HG02885 (cell line): ENCODE results near the gene MGMT.

ENCODE experiments used
- ATAC-seq: cut with Tn5 transposase; IDR thresholded peaks from one replicate; pipeline ENCODE4 v1.9.1; 2021; ENCODE audit warnings: mild to moderate bottlenecking; ENCODE audit not compliant: unreplicated experiment, poor library complexity

The MGMT gene

GRCh38 chr10:129613377-129613980 is 146.4 kb downstream of the MGMT start:
- no peak for ATAC-seq

GRCh38 chr10:129614341-129614740 is 147.3 kb downstream of the MGMT start:
- ATAC-seq: no peak

DNA sequence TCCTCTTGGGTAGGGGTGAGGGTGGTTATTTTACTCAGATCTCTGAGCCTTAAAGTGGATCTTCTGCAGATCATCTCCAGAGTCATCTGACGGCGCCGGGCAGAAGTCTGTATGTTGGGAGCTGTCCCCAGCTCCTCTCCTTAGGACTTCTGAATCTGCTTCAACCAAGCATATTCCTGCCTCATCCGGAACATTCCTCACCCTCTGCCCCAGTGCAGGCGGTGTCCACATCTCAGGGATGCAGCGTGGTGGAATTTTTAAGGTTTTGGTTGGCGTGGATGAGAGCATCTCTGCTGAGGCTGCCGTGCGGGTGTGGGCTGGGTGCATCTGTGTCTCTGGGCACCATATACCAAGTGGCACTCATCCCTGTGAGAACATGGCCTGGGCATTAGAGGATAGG is 148.3 kb downstream of the MGMT start:
- no peak for ATAC-seq

GRCh38 chr10:129615921-129616525 is 149.0 kb downstream of the MGMT start:
- ATAC-seq: no peak

DNA sequence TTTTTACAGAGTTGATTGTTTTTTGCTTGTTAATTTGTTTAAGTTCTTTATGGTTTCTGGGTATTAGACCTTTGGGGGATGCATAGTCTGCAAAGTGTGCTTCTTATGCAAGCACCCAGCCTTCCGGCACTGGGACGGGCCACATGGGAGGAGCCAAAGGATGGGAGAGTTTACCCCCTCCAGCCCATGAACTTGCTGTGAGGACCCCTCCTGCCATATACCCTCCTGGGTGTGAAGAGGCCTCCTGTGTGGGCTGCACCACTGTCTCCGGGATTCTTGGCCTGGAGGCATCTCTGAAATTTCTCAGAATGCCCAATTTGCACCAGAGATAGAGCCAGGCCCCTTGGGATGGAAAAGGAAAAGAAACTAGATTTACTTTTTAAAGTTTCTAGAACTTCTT is 150.7 kb downstream of the MGMT start:
- no peak for ATAC-seq

DNA sequence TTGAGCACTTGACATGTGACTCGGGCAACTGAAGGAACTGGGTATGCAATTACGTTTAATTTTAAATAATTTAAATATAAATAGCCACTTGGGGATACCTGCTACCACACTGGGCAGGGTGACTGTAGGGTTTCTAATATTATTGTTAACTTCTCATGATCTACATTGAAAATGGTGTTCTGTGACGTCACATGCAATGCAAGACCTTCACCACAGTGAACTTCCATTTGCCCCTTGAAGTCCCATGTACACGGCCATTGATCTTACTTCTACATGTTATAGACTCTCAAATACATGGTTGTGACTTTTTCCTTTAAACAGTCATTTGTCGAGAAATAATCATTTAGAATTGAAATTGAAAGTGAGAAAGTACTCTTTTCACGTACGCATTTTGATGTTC is 154.0 kb downstream of the MGMT start:
- ATAC-seq: no peak

DNA sequence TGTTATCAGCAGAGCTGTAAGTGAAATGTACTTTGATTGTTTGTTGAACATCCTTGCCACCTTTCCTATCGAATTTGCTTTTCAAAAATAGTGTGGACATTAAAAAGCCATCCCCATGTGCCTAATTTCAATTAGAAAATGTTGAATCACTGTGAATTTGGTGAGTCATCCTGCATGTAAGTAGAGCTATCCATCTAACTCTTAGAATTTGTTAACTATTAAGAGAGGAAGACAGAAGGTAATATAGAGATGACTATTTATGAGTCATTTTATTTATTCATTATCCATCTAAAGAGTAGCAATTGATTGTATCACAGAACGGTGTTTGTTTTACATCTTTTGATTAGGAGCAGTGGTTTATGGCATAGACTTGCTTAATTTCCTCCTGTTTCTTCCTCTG is 154.7 kb downstream of the MGMT start:
- no peak for ATAC-seq

DNA sequence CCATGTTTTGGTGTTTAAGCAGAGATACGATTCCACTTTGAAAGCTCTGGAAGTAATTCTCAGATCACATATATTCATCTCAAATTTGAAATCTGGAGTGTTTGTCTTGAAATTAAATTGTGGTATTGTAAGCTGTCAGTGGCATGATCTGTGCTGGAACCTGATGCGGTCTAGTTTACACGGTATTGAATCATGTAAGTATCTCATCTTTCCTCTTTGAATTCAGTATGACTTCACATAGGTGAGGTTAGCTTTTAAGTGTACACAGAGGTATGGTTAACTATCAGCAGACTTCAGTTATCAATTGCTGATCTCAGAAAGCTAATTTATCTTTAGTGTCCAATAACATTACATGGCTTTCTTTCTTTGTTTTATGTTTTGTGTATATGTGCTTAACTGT is 155.2 kb downstream of the MGMT start:
- no peak for ATAC-seq

- ATAC-seq: no peak
Measured at GRCh38 chr10:129622736-129623135, 155.7 kb downstream of the MGMT start.

- ATAC-seq: no peak
Measured at GRCh38 chr10:129624526-129624925, 157.5 kb downstream of the MGMT start.

GRCh38 chr10:129626309-129626708 is 159.3 kb downstream of the MGMT start:
- ATAC-seq: no peak

GRCh38 chr10:129626796-129627435 is 159.9 kb downstream of the MGMT start:
- ATAC-seq: no peak

GRCh38 chr10:129627442-129627841 is 160.4 kb downstream of the MGMT start:
- no peak for ATAC-seq

GRCh38 chr10:129628823-129629222 is 161.8 kb downstream of the MGMT start:
- no peak for ATAC-seq

- no peak for ATAC-seq
Measured at GRCh38 chr10:129629911-129630310, 162.9 kb downstream of the MGMT start.

DNA sequence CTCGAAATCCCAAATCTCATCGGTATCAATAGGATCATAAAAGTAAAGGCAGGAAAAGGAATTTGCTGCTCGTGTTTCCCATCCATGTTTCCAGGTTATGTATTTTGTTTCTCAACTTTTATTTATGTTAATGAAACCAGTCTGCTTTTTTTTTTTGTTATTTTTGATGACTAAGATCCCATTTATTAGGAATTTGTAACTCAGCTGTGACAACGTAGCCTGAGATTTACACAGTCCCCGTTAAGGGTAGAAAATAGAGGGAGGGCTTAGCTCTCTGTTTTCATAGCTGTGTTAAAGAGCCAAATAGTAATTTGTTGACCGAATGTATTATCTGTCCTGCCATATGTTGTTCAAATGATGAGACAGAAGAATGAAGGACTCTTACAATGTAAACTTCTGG is 164.0 kb downstream of the MGMT start:
- no peak for ATAC-seq

DNA sequence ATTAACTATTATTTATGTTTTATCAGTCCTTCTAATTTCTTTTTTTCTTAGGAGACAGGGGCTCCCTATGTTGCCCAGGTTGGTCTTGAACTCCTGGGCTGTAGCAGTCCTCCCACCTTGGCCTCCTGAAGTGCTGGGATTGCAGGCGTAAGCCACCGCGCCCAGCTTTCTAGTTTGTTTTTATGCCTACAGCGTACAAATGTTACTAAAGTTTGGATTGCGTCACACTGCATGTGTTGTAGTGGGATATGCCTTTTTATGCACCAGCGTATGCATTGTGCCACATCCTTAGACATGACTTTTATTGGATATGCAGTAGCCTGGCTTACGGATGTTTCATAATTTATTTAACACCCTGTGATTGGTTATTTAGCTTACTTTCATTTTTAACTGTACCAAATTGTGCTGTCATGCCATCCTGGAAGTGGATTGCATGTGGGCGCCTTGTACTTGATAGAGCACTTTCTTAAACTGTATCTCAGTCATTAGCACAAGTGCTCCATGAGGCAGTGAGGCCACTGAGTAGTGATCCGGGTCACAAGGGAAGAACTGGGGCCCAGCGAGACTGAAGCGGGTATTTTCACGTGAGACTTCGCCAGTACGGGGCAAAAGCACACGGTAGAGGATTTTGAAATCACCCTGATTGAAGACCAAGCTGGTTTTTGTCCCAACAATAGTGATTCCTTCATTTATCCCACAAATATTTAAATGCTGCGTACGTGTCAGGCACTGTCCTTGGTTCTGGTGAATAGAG is 165.0 kb downstream of the MGMT start:
- ATAC-seq: no peak

DNA sequence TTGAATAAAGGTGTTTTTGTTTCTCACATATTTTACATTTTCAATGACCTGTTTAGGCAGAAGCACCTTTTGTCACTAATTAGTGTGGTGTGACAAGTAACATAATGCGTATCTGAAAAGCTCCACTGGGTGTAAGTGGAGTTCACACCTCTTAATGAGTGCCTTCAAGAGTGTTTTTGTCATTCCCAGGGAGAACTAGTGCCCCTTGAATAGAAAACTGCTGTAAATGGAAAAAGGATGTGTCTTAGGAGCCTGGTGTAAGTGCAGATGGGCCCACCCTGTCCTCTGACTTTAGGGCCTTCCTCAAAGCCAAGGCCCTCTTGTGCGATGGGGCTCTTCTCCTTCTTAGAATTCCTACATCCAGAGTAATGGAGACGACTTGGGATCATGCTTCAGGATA is 170.0 kb downstream of the MGMT start:
- no peak for ATAC-seq

DNA sequence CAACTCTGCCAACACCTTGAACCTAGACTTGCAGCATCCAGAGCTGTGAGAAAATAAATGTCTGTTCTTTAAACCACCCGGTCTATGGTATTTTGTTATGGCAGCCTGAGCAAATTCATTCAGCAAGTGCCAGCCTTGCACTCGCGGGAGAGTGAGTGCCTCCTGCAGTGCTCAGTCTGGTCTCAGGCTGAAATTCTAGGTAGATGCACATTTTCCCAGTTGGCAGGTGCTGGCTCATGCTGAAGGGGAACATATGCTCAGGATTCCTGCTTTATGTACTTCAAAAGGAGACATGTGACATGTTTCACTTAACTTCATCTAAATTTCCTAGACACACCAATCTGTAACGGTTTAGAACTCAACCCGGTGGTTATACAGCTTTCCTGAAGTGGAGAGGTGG is 170.8 kb downstream of the MGMT start:
- ATAC-seq: no peak

DNA sequence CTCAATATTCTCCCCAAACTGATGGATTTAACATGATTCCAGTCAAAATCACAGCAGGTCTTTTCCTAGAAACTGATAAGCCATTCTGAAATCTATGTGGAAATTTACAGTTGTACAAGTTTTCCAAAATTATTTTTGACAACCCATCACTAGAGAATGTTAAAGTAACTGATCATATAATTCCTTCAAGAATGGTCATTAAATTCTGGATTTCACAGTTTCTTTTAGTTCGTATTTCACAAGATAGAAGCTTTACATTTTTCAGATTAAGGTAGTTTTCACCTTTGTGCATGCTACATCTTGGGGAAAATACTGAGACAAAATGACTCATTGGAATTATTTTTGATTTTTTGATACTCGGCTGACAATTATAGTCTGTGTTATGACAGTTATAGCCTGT is 174.3 kb downstream of the MGMT start:
- ATAC-seq: no peak

DNA sequence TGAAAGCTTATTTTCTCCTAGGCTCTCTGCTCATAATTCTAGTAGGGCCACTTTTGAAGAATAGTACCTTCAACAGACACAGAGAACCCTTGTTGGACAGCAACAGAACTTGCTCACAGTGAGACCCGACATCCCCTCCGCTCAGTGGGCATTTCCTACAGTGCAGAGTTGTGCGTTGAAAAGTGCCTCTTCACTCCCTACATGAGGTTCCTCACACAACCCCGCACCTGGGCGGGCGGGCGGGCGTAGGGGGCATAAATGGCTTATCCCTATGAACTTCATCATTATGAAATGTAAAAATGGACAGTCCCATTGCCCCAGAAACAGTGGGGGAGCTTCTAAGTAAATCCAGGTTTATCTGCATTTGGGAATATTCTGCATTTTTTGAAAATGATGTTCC is 174.9 kb downstream of the MGMT start:
- no peak for ATAC-seq
